ENCODE results near the gene AXDND1.
"Not testable (repeated sequence)": the region's sequence is repeated elsewhere in the genome, so short reads cannot be mapped to it uniquely, and the experiment has no call there.

The AXDND1 gene

DNA sequence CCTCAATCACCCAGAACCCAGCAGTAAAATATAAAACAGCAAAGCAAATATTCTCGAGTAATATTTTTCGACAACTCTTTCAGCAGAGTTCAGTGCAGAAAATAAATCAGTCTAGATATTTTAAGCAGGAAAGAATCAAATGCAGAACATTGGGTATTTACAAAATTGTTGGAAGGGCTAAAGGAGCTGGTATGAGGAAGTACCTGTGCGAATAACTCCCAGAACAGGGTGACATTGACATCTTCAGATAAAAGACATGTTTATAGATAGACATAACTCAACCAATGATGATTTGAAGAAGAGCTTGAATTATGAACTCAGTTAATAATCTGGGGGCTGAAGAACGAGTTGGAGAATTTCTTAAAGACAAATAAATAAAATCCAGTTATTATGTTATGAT is 6.4 kb downstream of the AXDND1 start:
- DNase-seq: no peak

DNA sequence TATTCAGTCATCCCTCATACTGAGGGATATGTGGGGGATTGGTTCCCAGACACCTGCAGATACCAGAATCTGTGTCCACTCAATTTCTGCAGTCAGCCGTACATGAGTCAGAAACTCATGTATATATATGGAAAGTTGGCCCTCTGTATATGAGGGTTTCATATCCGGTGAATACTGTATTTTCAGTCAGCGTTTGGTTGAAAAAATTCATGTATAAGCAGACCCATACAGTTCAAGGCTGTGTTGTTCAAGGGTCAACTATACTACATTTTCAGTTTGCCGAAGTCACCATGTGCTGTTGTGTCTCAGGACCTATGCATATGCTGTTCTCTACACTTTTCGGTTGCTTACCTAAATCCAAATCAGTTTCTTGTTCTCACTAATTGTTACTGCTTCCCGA is 10.5 kb downstream of the AXDND1 start:
- no peak for DNase-seq

DNA sequence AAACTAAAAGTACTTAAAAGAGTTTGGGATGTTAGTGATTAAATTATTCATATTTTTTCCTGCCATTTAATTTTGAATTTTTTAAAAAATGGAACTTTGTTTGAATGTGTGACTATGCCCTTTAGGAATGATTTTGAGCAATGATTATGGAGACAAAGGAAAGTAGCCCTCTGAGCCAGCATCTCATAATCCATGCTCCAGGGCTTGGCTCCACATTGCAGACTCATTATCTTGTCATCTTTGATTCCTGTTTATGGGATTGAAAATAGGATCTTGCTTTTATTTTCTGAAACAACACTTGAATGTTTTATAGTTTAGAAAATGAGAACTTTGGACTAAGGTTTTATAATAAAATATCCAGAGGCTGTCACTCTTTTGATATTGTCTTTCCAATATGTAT is 14.5 kb downstream of the AXDND1 start:
- DNase-seq: no peak

DNA sequence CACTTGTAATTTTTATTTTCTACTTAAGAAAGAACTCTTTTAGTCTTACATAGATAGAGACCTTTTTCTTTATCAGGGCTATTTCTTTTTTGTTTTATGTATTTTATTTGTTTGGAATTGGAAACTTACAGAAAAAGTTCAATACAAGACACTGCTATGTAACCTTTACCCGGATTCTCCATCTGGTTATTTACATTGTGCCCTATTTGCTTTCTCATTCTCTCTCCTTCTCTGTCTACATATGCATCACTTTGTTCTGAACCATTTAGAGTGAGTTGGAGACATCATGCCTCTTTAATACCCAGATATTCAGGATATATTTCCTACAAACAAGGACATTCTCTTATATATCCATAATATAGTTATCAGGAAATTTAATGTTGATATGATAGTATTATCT is 18.3 kb downstream of the AXDND1 start:
- DNase-seq: no peak

DNA sequence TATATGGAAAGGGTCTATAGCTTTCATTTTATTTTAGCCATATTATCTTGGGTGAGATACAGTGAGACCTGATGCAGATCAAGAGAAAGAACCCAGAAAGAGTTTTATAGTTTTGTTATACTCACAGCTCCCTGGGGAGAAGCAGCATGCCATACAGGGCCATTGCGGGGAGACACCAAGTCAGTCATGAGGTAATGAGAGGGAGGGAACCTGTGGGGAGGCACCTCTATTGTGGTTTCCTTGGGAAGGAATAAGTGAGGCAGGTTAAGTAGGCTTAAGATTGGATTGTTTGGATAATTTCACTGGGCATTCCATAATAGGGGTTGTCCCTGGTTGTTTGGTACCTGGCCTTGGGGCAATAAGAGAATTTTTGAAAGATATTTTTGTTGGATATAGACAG is 19.7 kb downstream of the AXDND1 start:
- DNase-seq: no peak

DNA sequence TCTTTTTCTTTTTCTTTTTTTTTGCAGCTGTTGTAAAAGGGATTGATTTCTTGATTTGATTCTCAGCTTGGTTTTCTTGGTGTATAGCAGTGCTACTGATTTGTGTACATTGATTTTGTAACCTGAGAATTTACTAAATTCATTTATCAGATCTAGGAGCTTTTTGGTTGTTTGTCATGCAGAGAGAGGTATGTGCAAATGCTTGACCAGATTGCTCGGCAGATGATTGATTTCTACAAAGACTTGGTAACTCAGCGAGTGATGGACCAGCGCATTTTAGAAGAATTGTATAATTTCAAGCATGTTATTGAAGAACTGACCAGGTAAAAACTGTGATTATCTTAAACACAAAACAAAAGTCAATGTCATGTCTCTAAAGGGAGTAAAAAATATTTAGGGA is 27.9 kb downstream of the AXDND1 start:
- DNase-seq: no peak

DNA sequence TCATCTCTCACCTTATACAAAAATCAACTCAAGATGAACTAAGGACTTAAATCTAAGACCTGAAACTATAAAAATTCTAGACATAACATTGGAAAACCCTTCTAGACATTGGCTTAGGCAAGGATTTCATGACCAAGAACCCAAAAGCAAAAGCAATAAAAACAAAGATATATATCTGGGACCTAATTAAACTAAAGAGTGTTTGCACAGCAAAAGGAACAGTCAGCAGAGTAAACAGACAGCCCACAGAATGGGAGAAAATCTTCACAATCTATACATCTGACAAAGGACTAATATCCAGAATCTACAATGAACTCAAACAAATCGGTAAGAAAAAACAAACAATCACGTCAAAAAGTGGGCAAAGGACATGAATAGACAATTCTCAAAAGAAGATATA is 33.6 kb downstream of the AXDND1 start:
- not testable (repeated sequence) for DNase-seq

DNA sequence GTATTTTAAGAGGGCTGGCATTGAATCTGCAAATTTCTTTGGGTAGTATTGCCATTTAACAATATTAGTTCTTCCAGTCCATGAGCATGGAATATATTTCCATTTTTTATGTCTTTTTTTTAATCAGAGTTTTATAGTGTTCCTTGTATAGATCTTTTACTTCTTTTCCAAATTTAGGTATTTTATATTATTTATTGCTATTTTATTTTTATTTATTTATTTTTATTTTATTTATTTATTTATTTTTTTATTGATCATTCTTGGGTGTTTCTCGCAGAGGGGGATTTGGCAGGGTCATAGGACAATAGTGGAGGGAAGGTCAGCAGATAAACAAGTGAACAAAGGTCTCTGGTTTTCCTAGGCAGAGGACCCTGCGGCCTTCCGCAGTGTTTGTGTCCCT is 52.0 kb downstream of the AXDND1 start:
- DNase-seq: not testable (repeated sequence)

DNA sequence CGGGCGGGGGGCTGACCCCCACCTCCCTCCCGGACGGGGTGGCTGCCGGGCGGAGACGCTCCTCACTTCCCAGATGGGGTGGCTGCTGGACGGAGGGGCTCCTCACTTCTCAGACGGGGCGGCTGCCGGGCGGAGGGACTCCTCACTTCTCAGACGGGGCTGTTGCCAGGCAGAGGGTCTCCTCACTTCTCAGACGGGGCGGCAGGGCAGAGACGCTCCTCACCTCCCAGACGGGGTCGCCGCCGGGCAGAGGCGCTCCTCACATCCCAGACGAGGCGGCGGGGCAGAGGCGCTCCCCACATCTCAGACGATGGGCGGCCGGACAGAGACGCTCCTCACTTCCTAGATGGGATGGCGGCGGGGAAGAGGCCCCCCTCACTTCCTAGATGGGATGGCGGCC is 52.9 kb downstream of the AXDND1 start:
- DNase-seq: not testable (repeated sequence)

DNA sequence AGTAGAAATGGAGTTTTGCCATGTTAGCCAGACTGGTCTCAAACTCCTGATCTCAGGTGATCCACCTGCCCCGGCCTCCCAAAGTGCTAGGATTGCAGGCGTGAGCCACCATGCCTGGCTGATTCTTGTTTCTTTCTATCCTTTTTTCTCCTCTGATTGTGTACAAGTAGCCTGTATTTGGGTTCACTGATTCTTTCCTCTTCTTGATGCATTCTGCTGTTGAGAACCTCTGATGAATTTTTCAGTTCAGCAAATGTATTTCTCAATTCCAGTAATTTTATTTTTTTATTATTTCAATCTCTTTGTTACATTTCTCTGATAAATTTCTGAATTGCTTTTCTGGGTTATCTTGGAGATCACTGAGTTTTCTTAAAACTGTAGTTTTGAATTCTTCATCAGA is 58.8 kb downstream of the AXDND1 start:
- no peak for DNase-seq

DNA sequence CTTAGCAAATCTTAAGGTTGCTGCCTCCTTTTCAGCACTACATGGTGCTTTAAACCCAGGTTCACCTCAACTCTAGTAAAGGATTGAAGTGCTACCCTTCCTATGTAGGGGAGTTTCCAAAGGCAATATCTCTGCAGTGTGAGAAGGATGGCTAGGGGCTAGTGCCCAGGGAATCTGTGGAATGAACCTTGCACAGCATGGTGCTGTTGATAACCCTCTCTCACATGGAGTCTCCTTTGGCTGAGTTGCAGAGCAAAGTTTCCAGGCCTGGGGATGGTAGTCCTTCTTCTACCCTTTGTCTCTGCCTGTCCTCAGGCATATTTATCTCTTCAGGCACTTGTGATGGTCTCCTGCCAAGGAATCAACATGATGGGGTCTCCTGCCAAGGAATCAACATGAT is 59.4 kb downstream of the AXDND1 start:
- no peak for DNase-seq

DNA sequence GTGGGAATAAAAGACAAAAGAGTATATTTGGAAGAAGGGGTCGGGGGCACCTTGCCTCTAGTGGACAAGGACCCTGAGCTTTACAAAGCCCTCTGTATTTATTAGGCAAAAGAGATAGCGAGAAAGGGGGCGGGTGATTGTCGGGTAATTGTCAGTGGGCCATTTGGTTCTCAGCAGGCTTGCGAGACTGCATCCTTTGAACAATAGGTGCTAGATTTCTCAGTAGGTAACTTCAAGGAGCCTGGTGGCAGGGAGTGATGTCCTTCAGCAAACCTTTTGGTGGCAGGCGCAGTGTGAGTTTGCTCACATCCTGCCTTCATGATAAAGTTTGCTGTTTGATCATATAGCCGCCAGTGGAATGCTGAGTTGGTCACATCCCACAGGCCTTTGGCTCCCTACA is 71.4 kb downstream of the AXDND1 start:
- no peak for DNase-seq

DNA sequence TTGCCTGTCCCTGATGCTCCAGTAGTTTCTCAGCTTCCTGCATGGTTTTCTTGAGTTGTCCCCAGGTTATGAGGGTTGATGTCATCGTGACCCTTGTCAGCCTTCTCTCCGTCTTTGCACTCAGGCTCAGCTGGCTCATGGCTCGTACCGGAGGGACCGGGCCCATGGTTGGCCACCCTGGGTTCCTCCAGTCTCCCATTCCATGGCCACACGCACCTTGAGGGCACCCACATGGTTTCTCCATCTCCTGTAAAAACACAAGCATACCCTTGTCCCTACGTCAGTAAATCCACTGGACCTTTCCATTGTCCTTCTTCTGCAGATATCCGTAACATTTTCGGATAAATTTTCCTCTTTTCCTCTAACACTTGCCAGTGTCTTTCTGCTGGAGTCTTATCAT is 73.9 kb downstream of the AXDND1 start:
- DNase-seq: not testable (repeated sequence)

DNA sequence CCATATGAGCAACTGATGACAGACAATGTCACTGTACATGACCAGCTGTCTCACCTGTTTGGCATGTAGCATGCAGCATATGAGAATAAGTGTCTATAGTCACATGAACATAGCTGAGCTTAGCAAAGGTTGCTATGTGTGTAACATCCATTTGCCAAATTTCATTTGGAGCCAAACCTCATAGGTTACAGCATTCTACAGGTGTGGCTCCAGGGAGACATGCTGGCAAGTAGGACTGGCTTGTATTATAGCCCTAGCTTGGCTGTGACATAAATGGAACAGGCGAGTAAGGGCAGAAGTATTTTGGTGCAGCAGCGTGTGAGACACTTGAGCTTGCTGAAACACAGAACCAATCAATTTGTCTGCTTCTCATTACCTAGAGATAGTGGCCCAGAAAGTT is 74.5 kb downstream of the AXDND1 start:
- not testable (repeated sequence) for DNase-seq

DNA sequence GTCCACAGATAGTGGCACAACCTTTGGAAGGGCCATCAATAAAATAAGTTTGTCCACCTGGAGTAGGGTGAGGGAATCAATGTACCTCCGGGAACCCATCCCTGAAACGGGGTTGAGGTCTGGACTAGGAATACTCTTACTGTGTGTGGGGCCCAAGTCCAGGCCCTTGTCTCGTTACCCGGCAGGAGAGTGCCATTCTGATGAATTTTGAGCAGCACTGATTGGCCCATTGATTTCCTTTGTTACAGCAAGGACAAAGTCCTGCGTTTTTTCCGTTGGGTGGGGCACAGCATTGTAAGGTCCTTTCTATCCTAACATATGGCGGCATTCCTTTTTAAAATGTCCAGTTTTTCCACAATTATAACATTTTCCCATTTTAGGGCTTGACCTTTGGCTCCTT is 75.2 kb downstream of the AXDND1 start:
- DNase-seq: no peak

DNA sequence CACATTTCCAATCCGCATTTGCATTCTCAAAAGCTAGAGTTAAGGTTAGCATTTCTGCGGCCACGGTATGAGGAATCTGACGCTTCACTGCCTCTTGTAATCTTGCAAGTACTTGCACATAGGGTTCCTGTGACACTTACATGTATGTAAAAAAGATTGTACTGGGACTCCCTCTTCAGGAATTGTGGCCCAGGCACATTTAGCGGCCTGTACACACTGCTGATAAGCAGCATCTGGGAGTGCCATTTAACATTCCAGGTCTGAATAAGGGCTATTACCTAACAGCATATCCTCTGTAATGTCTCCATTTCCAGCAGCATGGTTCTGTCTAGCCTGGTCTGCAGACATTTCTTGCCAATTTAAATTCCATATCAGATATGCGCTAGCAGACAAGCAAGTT is 75.7 kb downstream of the AXDND1 start:
- DNase-seq: no peak

DNA sequence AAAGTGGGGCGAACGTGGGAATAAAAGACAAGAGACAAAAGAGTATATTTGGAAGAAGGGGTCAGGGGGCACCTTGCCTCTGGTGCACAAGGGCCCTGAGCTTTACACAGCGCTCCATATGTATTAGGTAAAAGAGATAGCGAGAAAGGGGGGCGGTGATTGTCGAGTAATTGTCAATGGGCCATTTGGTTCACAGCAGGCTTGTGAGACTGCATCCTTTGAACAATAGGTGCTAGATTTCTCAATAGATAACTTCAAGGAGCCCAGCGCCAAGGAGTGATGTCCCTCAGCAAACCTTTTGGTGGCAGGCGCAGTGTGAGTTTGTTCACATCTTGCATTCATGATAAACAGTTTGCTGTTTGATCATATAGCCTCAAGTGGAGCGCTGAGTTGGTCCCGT is 77.1 kb downstream of the AXDND1 start:
- DNase-seq: not testable (repeated sequence)

DNA sequence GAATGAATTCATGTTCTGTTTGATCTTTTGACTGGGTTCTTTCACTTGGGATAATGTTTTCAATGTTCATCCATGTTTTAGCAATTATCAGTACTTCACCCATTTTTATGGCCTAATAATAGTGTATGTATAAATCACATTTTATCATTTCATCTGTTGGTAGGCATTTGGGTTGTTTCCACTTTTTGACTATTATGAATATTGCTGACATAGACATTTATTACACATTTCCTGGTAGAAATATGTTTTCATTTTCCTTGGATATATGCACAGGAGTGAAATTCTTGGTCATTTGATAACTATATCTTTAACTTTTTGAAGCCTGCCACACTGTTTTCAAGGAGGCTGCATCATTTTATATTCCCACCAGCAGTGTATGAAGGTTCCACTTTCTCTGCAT is 79.8 kb downstream of the AXDND1 start:
- no peak for DNase-seq

DNA sequence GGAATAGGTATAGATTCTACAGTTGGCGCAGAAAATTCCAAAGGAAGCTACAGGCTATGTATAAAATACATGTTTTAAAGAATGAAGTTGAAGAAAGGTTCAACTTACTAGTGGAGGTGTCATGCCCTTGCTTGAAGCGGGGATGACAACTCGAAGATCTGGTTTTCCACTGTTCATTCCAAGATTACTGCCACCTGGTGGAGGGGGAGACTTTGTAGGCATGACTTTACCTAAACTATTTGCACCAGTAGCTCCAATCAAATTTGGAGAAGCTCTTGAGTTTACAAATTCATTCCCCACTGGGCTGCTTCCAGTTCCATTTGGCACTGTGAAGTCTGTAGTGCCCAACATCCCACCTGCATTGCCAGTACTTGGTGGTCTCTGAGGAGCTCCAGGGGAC is 81.7 kb downstream of the AXDND1 start:
- no peak for DNase-seq

DNA sequence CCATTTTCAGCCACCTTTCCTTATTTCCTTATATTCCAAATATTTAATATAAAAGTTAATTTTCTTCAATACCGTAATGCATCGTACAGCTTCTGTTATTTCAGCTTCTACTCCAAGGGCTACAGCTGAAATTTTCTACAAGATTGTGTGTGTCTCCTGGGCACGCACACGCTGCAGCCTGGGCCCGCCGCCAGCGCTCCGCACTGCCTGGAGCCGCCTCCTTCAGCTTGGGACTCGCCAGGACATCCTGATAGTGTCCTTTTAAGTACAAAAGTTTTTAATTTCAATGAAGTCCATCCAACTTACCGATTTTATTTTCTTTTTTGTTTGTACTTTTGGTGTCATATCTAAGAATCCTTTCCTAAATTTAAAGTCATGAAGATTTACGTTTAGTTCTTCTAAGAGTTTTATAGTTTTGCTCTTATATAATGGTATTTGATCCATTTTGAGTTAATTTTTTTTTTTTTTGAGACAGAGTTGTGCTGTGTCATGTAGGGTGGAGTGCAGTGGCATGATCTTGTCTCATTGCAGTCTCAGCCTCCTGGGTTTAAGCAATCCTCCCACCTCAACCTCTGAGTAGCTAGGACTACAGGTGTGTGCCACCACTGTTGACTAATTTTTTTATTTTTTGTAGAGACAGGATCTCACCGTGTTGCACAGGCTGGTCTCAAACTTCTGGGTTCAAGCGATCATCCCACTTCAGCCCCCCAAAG is 82.8 kb downstream of the AXDND1 start:
- no peak for DNase-seq

DNA sequence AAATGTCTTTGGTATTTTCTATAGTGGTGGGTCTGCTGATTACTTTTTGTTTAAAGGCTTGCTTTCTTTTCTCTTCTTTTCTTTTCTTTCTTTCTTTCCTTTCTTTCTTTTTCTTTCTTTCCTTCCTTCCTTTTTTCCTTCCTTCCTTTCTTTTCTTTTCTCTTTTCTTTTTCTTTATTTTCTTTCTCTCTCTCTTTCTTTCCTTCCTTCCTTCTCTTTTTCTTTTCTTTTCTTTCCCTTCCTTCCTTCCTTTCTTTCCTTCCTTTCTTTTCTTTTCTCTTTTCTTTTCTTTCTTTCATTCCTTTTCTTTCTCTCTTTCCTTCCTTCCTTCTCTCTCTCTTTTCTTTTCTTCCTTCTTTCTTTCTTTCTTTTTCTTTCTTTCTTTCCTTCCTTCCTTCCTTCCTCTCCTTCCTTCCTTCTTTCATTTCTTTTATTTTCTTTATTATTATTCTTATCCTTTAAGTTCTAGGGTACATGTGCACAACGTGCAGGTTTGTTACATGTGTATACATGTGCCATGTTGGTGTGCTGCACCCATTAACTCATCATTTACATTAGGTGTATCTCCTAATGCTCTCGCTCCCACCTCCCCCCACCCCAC is 93.9 kb downstream of the AXDND1 start:
- DNase-seq: not testable (repeated sequence)

DNA sequence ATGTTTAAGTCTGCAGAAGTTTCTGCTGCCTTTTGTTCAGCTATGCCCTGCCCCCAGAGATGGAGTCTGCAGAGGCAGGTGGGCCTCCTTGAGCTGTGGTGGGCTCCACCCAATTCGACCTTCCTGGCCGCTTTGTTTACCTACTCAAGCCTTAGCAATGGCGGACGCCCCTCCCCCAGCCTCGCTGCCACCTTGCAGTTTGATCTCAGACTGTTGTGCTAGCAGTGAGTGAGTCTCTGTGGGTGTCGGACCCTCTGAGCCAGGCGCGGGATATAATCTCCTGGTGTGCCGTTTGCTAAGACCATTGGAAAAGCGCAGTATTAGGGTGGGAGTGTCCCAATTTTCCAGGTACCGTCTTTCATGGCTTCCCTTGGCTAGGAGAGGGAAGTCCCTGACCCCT is 99.9 kb downstream of the AXDND1 start:
- DNase-seq: not testable (repeated sequence)

DNA sequence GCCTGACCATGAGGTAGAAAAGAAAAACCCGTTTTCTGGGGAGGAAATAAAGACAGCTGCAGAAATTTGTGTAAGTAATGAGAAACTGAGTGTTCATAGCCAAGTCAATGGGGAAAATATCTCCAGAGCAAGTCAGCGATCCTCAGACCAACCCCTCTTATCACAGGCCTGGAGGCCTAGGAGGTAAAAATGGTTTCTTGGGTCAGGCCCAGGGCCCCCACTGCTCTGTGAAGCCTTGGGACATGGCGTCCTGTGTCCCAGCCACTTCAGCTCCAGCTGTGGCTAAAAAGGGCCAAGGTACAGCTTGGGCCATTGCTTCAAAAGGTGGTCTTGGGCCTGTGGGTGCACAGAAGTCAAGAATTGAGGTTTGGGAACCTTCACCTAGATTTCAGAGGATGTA is 108.9 kb downstream of the AXDND1 start:
- DNase-seq: no peak

DNA sequence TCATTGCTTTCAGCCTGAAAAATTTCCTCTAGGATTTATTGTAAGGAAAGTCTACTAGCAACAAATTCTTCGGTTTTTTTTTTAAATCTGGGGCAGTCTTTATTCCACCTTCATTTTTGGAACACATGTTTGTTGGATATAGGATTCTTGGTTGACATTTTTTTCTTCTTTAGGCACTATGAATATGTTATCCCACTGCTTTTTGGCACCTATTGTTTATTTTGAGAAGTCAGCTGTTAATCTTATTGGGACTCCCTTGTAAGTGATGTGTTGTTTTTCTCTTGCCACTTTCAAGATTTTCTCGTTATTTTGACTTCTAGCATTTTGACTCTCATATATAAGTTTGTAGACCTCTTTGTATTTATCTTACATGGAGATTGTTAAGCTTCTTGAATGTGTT is 110.7 kb downstream of the AXDND1 start:
- DNase-seq: no peak

DNA sequence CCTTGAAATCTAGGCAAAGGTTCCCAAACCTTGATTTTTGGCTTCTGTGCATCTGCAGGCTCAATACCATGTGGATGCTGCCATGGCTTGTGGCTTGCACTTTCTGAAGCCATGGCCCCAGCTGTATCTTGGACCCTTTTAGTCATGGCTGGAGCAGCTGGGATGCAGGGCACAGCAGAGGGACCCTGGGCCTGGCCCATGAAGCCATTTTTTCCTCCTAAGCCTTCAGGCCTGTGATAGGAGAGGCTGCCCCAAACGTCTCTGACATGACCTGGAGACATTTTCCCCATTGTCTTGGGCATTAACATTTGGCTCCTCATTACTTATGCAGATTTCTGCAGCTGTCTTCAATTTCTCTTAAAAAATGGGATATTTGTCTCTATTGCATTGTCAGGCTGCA is 112.6 kb downstream of the AXDND1 start:
- DNase-seq: no peak

All from CD4-positive, alpha-beta T cell treated with Interleukin-4 for 4 hours (primary cell).